Stromal cell of bone marrow (primary cell): Measurements from ENCODE around the gene ZNF558.

Experiments
- DNase-seq: peaks from one replicate; pipeline ENCODE4 v3.0.0-alpha.2; 2012; ENCODE audit warnings: low read depth

ZNF558 gene

GRCh38 chr19:8832132-8833021, at the start of gene ZNF558, which contains the start of gene MBD3L1:
Gene ZNF558, minus strand, starts transcription at chr19:8832304. Its CDS starts 9,645 bp downstream, at chr19:8822659.
Gene MBD3L1, plus strand, starts transcription at chr19:8832377. Its CDS starts 10,302 bp downstream, at chr19:8842679.
- DNase-seq: peak; percentile 95

- no peak for DNase-seq
These were observed 49.4 kb upstream of the ZNF558 start for GRCh38 chr19:8881512-8881911.

GRCh38 chr19:8880868-8881488, 48.9 kb upstream of the ZNF558 start:
- no peak for DNase-seq

- DNase-seq: no peak
These were observed 46.0 kb upstream of the ZNF558 start for GRCh38 chr19:8877854-8878705.

- DNase-seq: no peak
These were observed 34.2 kb upstream of the ZNF558 start for GRCh38 chr19:8866344-8866743.

GRCh38 chr19:8858260-8858659, 26.2 kb upstream of the ZNF558 start:
- DNase-seq: no peak

- no peak for DNase-seq
These were observed 18.4 kb upstream of the ZNF558 start for GRCh38 chr19:8850488-8850887.

- no peak for DNase-seq
These were observed 17.1 kb upstream of the ZNF558 start for GRCh38 chr19:8849232-8849631.

GRCh38 chr19:8846819-8847218, 14.7 kb upstream of the ZNF558 start:
- no peak for DNase-seq

GRCh38 chr19:8840708-8841107, 8.6 kb upstream of the ZNF558 start:
- DNase-seq: no peak

- DNase-seq: no peak
These were observed 3.8 kb upstream of the ZNF558 start for GRCh38 chr19:8835877-8836276.

- DNase-seq: no peak
These were observed 3.3 kb upstream of the ZNF558 start for GRCh38 chr19:8835446-8835845.

GRCh38 chr19:8831832-8832131, 322 bp downstream of the ZNF558 start:
- DNase-seq: no peak

- DNase-seq: no peak
These were observed 731 bp downstream of the ZNF558 start for GRCh38 chr19:8831373-8831772.

GRCh38 chr19:8827277-8827676, 4.8 kb downstream of the ZNF558 start:
- no peak for DNase-seq

- no peak for DNase-seq
These were observed 5.7 kb downstream of the ZNF558 start for GRCh38 chr19:8826371-8826770.

- no peak for DNase-seq
These were observed 10.3 kb downstream of the ZNF558 start for GRCh38 chr19:8821748-8822241.

- DNase-seq: no peak
These were observed 11.9 kb downstream of the ZNF558 start for GRCh38 chr19:8820234-8820633.

GRCh38 chr19:8815780-8816179, 16.3 kb downstream of the ZNF558 start:
- no peak for DNase-seq

- no peak for DNase-seq
These were observed 17.9 kb downstream of the ZNF558 start for GRCh38 chr19:8814176-8814575.

- DNase-seq: no peak
These were observed 20.6 kb downstream of the ZNF558 start for GRCh38 chr19:8811315-8812172.
